Testis (tissue), 5 donors: ENCODE data around the gene UTP20. TPM values are rescaled to one million over a fixed set of nuclear protein-coding genes. Genes with fewer than 3 reads are reported as not detected.

ENCODE experiments used
- DNase-seq: peaks from one replicate; pipeline ENCODE4 v3.0.0-alpha.2; 2019
- H3K27ac ChIP-seq, 2 donors: fragments of 200-600 bp; sonication (generic); one replicate each; pipeline ENCODE4 v1.5.1; 2019
- H3K27me3 ChIP-seq: fragments of 200-600 bp; sonication (generic); one replicate; pipeline ENCODE4 v1.5.1; 2019
- H3K36me3 ChIP-seq: fragments of 200-600 bp; sonication (generic); one replicate; pipeline ENCODE4 v1.5.1; 2017; ENCODE audit warnings: low read depth; ENCODE audit errors: missing control alignments
- H3K4me1 ChIP-seq: fragments of 200-600 bp; sonication (generic); one replicate; pipeline ENCODE4 v1.5.1; 2019
- H3K4me3 ChIP-seq, 2 donors: fragments of 200-600 bp; sonication (generic); one replicate each; pipeline ENCODE4 v1.5.1; 2017 to 2019
- H3K9me3 ChIP-seq: fragments of 200-600 bp; sonication (generic); one replicate; pipeline ENCODE4 v1.5.1; 2017
- POLR2A ChIP-seq: fragments of 450-650 bp; IDR thresholded peaks from one replicate; pipeline ENCODE4 v1.6.1; 2017; ENCODE audit warnings: antibody characterized with exemption, mild to moderate bottlenecking, moderate library complexity
- WGBS, 2 donors: methylation state at CpG; one replicate each; pipeline ENCODE4 v1.1.5; 2018; 5-methylcytosine and 5-hydroxymethylcytosine counted together
- intact Hi-C: fragments of 100-400 bp; cut with DNase I; formaldehyde crosslinking; loops from one replicate; pipeline ENCODE4 v1.15.1; 2023; ENCODE audit warnings: low total_unique reads
- long read RNA-seq, 2 donors: transcript quantifications; one replicate each; lab custom pipeline, GENCODE V29; 2026
- polyA plus RNA-seq: library from polyadenylated mRNA; stranded (reverse); fragments of 350-450 nt; fragmentation: Illumina TruSeq; extraction: RNeasy Lipid Tissue Mini Kit (QIAGEN cat#74804); gene quantifications from one replicate; pipeline ENCODE4 v1.2.3, GENCODE V29; 2014; ENCODE audit warnings: low read depth, low replicate concordance; ENCODE audit not compliant: insufficient read depth
- total RNA-seq, 2 donors: library from RNA; depleted of rRNA; stranded (reverse); fragments of >200 nt; gene quantifications; one replicate each; pipeline ENCODE4 v1.2.3, GENCODE V29; 2016
- TF ChIP-seq, protein P1 (sequence below), 3 experiments: fragments of 450-650 bp in 2 of 3; fragments of 200-600 bp in 1 of 3; sonication (generic) in 1 of 3; IDR thresholded peaks; one replicate each; pipeline ENCODE4 v1.5.1; 2016 to 2019; ENCODE audit warnings: antibody characterized with exemption in 3 of 3, mild to moderate bottlenecking in 2 of 3, moderate library complexity in 1 of 3

Gene UTP20
- 10 to 100 TPM; 29.2 to 31.7 TPM for total RNA-seq
- polyA plus RNA-seq, result 12.7 TPM
- long read RNA-seq, donor 1, partial matches to known transcripts, result 27 of 92 reads
- long read RNA-seq, donor 1, other reads (novel, unspliced or antisense), result 65 of 92 reads
- long read RNA-seq, donor 2, partial matches to known transcripts, result 6 of 6 reads
- long read RNA-seq, donor 2, other reads (novel, unspliced or antisense), result 0 of 6 reads

GRCh38 chr12:101280006-101280505 is at the start of gene UTP20:
Gene UTP20, plus strand, starts transcription at chr12:101280105. Its CDS starts 178 bp downstream, at chr12:101280283.
- peak within 1 kb of the TSS; percentile 94 to 95 for H3K4me3 ChIP-seq
- no peak for TF ChIP-seq POLR2A
- TF ChIP-seq, protein P1, sequence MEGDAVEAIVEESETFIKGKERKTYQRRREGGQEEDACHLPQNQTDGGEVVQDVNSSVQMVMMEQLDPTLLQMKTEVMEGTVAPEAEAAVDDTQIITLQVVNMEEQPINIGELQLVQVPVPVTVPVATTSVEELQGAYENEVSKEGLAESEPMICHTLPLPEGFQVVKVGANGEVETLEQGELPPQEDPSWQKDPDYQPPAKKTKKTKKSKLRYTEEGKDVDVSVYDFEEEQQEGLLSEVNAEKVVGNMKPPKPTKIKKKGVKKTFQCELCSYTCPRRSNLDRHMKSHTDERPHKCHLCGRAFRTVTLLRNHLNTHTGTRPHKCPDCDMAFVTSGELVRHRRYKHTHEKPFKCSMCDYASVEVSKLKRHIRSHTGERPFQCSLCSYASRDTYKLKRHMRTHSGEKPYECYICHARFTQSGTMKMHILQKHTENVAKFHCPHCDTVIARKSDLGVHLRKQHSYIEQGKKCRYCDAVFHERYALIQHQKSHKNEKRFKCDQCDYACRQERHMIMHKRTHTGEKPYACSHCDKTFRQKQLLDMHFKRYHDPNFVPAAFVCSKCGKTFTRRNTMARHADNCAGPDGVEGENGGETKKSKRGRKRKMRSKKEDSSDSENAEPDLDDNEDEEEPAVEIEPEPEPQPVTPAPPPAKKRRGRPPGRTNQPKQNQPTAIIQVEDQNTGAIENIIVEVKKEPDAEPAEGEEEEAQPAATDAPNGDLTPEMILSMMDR (IDR thresholded peaks at IDR 0.05), result peak in 2 of 3 experiments; percentile 8 to 9
- no peaks in the 10 kb centered on the region for H3K27me3 ChIP-seq
- H3K9me3 ChIP-seq, result no peaks in the 10 kb centered on the region
- H3K27ac ChIP-seq, result peak within 1 kb of the TSS; percentile 28 to 56
- H3K4me1 ChIP-seq, result peaks cover 8% of the 10 kb centered on the region
- H3K36me3 ChIP-seq, result no peaks in the 10 kb centered on the region
- 0% methylated on average over 29 to 34 of the region's 34 CpGs for WGBS, 2 donors
- DNase-seq, result peak; percentile 96
- intact Hi-C loops, result no loop called here

DNA sequence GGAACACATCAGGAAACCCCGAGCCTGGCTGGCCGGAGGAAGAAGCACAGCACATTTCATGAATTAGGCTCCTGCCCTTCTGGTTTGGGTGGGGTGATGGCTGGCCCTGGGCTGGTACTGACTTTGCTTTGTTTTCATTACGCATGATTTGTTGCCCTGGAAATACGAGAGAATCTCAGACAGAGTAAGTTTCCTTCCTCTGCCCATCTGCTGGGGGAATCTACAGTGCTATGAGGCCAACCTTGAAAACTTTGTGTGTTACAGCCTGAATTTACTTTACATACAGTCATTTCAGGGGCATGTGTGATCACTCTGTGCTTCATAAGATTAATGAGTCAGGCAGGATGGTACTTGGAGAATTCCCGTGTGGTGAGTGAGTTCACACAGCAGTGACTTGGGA is 49.4 kb upstream of the UTP20 start:
- DNase-seq, result no peak

GRCh38 chr12:101231636-101232035 is 48.3 kb upstream of the UTP20 start:
- Histone ChIP-seq H3K4me1 (no peaks in the 10 kb centered on the region), H3K9me3 (no peaks in the 10 kb centered on the region), H3K4me3 (no peak overlapping the region), H3K36me3 (no peaks in the 10 kb centered on the region), H3K27ac (no peak overlapping the region), H3K27me3 (no peaks in the 10 kb centered on the region)
- no peak for TF ChIP-seq POLR2A
- TF ChIP-seq, protein P1 (IDR thresholded peaks at IDR 0.05), result no peak
- WGBS, 2 donors, result 77 to 81% methylated on average over 4 of the region's 4 CpGs
- DNase-seq, result no peak
- intact Hi-C loops, result no loop called here

More for the DNA sequence above, 49.4 kb upstream of the UTP20 start:
- 67 to 72% methylated on average over 5 of the region's 5 CpGs for WGBS, 2 donors
- TF ChIP-seq, protein P1 (IDR thresholded peaks at IDR 0.05), result no peak
- TF ChIP-seq POLR2A, result no peak
- H3K9me3 ChIP-seq, result no peaks in the 10 kb centered on the region
- H3K36me3 ChIP-seq, result no peaks in the 10 kb centered on the region
- intact Hi-C loops, result no loop called here
- no peaks in the 10 kb centered on the region for H3K4me1 ChIP-seq
- H3K27me3 ChIP-seq, result no peaks in the 10 kb centered on the region
- H3K4me3 ChIP-seq, result no peak overlapping the region
- H3K27ac ChIP-seq, result no peak overlapping the region

- no peaks in the 10 kb centered on the region for H3K27me3 ChIP-seq
- no peaks in the 10 kb centered on the region for H3K9me3 ChIP-seq
- intact Hi-C loops, result no loop called here
- no peak overlapping the region for H3K4me3 ChIP-seq
- H3K27ac ChIP-seq, result no peak overlapping the region
- no peaks in the 10 kb centered on the region for H3K36me3 ChIP-seq
- DNase-seq, result no peak
- 92 to 95% methylated on average over 2 of the region's 2 CpGs for WGBS, 2 donors
- no peaks in the 10 kb centered on the region for H3K4me1 ChIP-seq
- no peak for TF ChIP-seq POLR2A
- TF ChIP-seq, protein P1 (IDR thresholded peaks at IDR 0.05), result no peak
Observed at GRCh38 chr12:101235686-101236085, 44.2 kb upstream of the UTP20 start.

- DNase-seq, result no peak
- TF ChIP-seq, protein P1 (IDR thresholded peaks at IDR 0.05), result no peak
- TF ChIP-seq POLR2A, result no peak
- Histone ChIP-seq H3K9me3 (no peaks in the 10 kb centered on the region), H3K27me3 (no peaks in the 10 kb centered on the region), H3K4me1 (no peaks in the 10 kb centered on the region), H3K4me3 (no peak overlapping the region), H3K36me3 (no peaks in the 10 kb centered on the region), H3K27ac (no peak overlapping the region)
- intact Hi-C loops, result no loop called here
- WGBS, 2 donors, result 84 to 89% methylated on average over 4 of the region's 4 CpGs
Observed at GRCh38 chr12:101238306-101238705, 41.6 kb upstream of the UTP20 start.
